GM18867 (cell line): Measurements from ENCODE around the gene ATXN2.
"Not testable (repeated sequence)": the region's sequence is repeated elsewhere in the genome, so short reads cannot be mapped to it uniquely, and the experiment has no call there.

Source experiments
- ATAC-seq: cut with Tn5 transposase; IDR thresholded peaks from one replicate; pipeline ENCODE4 v1.9.1; 2021; ENCODE audit warnings: mild to moderate bottlenecking, moderate library complexity; ENCODE audit not compliant: unreplicated experiment

Gene ATXN2

GRCh38 chr12:111406474-111407376, 192.4 kb downstream of the ATXN2 start:
- ATAC-seq = no peak

- peak; percentile 11 for ATAC-seq
These were observed 193.1 kb downstream of the ATXN2 start, which contains the start of gene SH2B3 for GRCh38 chr12:111405859-111406473. SH2B3 (plus strand) TSS chr12:111405923; CDS start chr12:111418146, 12,223 bp downstream.

GRCh38 chr12:111405149-111405858, 193.8 kb downstream of the ATXN2 start:
- peak; percentile 65 for ATAC-seq

- peak; percentile 0 for ATAC-seq
These were observed 194.6 kb downstream of the ATXN2 start for GRCh38 chr12:111404362-111405148.

GRCh38 chr12:111402490-111402824, 196.7 kb downstream of the ATXN2 start:
- ATAC-seq = not testable (repeated sequence)
